ENCODE results near the gene ST6GALNAC1.

ST6GALNAC1 gene

DNA sequence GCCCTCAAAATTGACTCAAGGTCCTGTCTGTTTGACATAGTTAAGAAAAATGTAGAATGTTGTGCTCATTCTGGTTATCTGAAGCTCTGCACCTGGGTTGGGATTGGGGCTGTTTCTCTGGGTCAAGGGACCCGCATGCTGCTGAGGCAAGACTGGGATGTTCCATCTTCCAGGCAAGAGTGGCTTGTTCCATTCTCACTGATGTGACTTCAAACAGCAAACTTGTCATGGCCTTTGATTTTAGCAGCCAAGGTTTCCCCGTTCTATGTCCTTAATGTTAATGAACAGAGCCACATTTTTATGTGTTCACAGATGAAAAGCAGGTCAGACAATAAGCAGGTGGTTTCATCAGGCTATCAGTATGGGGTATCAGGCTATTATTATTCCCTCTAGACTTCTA, 25.7 kb downstream of the ST6GALNAC1 start:
- TF ChIP-seq GATA3 (IDR thresholded peaks at IDR 0.05; ENCODE audit: low read depth, low read length) (no peak), GATA2 (IDR thresholded peaks at IDR 0.05; ENCODE audit: low read depth, low read length) (no peak)

DNA sequence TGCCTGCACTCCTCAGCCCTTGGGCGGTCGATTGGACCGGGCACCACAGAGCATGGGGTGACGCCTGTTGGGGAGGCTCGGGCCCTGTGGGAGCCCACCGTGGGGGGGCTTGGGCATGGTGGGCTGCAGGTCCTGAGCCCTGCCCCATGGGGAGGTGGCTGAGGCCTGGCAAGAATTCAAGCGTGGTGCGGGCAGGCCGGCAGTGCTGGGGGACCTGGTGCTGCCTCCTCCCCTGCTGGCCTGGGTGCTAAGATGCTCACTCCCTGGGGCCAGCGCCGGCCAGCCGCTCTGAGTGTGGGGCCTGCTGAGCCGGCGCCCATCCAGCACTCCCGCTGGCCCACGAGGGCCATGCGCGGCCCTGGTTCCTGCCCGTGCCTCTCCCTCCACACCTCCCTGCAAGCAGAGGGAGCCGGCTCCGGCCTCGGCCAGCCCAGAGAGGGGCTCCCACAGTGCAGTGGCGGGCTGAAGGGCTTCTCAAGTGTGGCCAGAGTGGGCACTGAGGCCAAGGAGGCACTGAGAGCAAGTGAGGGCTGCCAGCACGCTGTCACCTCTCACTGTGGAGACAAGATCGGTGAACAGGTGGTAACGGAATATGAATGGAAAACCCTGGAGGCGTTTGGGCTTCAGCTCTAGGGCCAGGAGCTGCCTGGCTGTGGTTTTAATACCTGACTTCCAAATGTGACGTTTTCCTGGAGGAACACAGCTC, 28.5 kb downstream of the ST6GALNAC1 start:
- no peak for TF ChIP-seq GATA3 (IDR thresholded peaks at IDR 0.05; ENCODE audit: low read depth, low read length)
- no peak for TF ChIP-seq GATA2 (IDR thresholded peaks at IDR 0.05; ENCODE audit: low read depth, low read length)

DNA sequence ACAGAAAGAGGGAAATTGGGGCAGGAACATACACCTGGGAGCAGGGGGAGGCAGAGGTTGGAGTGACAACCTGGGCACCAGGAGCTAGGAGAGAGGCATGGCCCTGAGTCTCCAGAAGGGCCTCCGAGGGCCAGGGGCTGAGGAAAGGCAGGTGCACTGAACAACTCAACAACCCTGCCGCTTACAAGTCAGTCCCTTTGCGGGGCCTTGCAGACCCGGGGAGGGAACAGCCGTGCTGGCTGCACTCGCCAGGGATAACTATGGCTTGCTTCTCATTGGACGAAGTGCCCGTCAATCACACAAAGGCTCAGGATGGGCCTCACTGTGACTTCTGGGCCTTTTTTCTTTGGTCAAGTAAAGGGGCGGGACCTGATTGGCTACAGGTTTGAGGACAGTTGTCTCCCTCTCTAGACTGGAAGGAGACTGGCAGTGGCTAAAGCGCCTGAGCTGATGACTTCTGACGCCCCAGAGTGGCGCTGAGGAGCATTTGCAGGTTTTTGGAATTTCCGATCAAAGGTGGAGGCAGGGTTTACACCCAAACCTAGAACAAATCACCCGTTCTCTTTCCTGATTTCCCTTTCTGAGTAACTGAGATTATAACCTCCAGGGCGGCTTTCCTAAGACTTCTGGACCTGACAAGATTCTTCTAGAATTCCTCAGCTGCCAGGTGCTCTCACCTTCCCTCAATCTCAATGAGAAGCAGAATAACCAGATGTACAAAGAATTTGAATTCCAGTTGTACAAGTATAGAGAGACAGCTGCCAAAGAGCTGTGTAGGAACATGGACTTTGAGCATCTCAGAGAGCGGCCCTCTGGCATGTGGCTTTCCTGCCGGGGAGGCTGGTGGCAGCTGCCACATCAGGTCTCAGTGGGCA, 30.3 kb downstream of the ST6GALNAC1 start:
- TF ChIP-seq GATA3 (IDR thresholded peaks at IDR 0.05; ENCODE audit: low read depth, low read length) (no peak), GATA2 (IDR thresholded peaks at IDR 0.05; ENCODE audit: low read depth, low read length) (no peak)

DNA sequence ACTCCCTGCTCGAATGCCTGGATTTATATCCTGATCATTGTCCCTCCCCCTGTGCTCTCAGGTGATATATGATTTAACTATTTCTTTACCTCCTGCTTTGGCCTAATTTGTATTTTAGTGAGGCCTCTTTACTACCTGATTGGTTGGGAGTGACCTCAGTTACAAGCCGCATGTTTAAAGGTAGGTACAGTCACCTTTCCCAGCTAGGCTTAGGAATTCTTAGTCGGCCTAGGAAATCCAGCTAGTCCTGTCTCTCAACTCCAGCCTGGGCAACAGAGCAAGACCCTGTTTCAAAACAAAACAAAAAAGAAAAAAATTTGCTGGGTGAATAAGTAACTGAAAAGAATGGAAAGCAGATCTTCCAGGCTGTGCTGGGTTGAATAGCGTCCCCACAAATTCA, 31.1 kb downstream of the ST6GALNAC1 start:
- TF ChIP-seq GATA2 (IDR thresholded peaks at IDR 0.05; ENCODE audit: low read depth, low read length) (no peak), GATA3 (IDR thresholded peaks at IDR 0.05; ENCODE audit: low read depth, low read length) (no peak)

DNA sequence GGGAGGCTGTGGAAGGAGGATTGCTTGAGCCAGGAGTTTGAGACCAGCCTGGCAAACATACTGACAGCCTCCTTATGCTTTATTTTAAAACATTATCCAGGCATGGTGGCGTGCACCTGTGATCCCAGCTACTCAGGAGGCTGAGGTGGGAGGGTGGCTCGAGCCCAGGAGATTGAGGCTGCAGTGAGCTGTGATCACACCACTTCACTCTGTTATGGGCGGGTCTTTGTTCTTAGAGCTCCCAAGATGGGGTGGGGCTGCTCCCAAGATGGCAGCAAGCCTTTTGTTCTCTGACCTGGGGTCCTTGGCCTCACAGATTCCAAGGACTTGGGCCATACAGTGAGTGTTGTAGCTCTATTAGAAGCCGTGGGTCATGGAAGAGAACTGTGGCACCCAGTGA, 31.8 kb downstream of the ST6GALNAC1 start:
- TF ChIP-seq GATA2 (IDR thresholded peaks at IDR 0.05; ENCODE audit: low read depth, low read length) (no peak), GATA3 (IDR thresholded peaks at IDR 0.05; ENCODE audit: low read depth, low read length) (no peak)

DNA sequence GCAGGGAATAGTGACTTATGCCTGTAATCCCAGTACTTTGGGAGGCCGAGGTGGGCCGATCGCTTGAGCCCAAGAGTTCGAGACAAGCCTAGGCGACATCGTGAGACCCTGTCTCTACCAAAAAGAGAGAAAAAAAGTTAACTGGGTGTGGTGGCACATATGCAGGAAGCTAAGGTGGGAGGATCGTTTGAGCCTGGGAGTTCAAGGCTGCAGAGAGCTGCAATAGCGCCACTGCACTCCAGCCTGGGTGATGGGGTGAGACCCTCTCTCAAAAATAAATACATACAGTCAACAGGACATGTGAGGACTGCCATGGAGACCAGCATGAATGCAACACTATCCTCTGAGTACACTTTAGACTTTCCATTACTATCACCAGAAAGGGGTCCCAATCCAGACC, 42.5 kb downstream of the ST6GALNAC1 start:
- no peak for TF ChIP-seq GATA2 (IDR thresholded peaks at IDR 0.05; ENCODE audit: low read depth, low read length)
- TF ChIP-seq GATA3 (IDR thresholded peaks at IDR 0.05; ENCODE audit: low read depth, low read length), result no peak

DNA sequence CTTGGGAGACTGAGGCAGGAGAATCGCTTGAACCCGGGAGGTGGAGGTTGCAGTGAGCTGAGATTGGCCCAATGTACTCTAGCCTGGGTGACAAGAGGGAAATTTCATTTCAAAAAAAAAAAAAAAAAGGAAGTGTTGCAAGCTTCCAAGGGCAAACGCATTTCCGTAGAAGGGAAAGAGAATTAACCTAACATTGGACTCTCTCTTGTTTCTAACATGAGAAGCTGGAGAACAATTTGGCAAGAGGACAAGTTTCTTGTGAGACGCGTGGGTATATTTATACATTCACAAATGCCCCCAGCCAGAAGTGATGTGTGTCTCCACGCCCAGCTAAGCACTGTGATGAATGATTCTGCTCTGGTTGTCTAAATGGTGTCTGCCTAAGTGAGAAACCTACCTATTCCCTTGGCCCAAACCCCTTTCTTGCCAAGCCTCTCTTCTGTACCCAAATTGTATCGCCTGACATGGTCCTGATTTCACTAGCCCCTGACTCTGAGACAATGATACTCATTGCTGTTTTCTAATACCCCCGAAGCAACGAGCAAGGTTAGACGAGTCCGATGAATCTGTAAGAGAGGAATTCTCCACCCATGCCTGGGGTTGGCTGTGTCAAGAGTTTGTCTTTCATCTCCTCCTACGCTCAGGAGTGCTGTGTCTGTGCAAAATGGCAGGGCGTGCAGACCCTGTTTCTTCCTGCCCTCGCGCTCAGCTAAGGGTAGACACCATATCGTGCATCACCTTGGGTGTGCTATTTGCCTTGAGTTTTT, 43.7 kb downstream of the ST6GALNAC1 start:
- TF ChIP-seq GATA2 (IDR thresholded peaks at IDR 0.05; ENCODE audit: low read depth, low read length), result no peak
- TF ChIP-seq GATA3 (IDR thresholded peaks at IDR 0.05; ENCODE audit: low read depth, low read length), result no peak

DNA sequence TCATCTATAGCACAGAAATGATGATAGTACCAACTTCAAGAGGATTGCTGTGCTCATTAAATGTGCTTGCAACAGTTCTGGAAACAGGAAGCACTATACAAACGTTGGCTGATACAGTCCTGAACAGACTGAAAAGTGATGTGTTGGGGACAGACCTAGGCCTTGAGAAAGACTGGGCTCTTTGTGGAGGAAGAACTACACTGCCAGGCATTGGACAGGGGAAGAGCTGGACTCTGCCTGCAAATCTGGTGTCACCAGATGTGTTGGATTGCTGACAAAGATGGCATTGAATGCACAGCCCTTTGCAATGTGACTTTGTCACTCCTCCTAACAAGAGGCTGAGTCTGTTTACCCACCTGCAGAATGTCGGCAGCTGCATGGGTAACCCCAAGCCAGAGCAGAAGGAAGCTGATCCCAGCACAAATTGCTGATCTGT, 45.5 kb downstream of the ST6GALNAC1 start:
- TF ChIP-seq GATA2 (IDR thresholded peaks at IDR 0.05; ENCODE audit: low read depth, low read length), result no peak
- no peak for TF ChIP-seq GATA3 (IDR thresholded peaks at IDR 0.05; ENCODE audit: low read depth, low read length)

DNA sequence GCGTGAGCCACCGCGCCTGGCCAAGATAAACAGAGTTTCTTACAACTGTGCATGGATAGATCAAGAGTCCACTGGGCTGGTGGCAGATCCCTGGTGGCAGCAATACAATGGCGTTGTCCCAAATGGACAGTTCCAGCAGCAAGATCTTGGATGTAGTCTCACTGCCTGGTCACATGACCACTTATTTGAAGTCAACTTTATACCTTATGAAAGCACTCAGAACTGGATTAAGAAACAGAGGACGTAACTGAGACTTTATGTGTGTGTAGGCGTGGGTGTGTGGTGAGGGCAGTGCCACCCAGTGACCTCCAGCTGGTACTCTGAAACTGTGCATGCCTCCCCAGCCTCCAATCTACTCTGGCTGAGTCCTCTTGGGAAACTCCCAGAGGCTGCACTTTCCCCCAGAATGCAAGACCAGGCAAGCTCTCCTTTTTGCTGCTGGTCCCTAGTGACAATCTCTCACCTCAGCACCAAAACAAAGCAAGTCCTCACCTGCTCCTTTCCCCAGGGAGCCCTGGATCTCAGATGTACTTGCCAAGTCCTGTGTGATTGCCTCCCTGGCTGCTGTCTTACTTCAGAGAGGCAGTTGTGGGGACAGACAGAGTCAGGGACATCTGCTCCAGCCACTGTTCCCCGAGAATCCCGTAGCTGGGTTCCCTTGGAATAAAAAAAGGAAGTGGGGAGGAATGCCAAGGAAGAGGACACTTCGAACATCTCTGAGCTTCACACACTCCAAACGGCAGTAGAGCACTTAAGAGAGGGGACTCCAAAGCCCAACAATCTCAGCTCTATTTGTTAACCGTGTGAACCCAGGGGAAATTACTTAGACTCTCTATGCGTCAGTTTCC, 46.2 kb downstream of the ST6GALNAC1 start:
- TF ChIP-seq GATA3 (IDR thresholded peaks at IDR 0.05; ENCODE audit: low read depth, low read length) (no peak), GATA2 (IDR thresholded peaks at IDR 0.05; ENCODE audit: low read depth, low read length) (no peak)

DNA sequence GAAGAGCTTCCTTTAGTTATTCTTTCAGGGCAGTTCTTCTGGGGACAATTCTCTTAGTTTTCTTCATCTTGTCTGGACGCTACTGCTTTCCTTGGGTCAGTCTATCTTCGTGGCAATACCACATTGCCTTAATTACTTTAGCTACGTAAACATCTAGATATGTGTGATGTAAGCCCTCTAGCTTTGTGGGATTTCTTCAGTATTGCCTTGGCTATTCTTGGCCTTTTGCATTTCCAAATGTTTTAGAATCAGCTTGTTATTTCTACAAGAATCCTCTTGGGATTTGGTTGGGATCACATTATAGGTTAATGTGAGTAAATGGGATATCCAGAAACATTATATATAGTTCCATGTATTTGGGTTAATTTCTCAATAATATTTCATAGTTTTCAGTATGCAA, 48.9 kb downstream of the ST6GALNAC1 start:
- no peak for TF ChIP-seq GATA3 (IDR thresholded peaks at IDR 0.05; ENCODE audit: low read depth, low read length)
- no peak for TF ChIP-seq GATA2 (IDR thresholded peaks at IDR 0.05; ENCODE audit: low read depth, low read length)

DNA sequence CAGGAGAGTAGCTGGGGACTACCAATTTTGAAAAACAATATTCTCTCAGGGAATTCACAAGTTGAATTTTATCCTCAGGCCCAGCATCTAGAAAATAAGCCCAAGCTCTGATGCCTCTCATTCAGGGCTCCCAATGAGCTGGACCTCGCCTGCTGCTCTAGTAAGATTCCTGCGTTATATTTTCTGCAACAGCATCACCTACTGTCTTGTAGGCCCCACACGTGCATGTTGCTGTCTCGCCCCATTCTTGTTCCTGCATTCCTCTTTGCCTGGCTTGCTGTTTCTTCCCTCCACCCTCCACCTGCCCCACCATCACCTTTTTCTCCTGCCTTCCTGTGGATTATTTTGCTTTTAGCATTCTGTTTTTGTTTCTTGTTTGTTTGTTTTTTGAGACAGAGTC, 49.6 kb downstream of the ST6GALNAC1 start:
- no peak for TF ChIP-seq GATA2 (IDR thresholded peaks at IDR 0.05; ENCODE audit: low read depth, low read length)
- no peak for TF ChIP-seq GATA3 (IDR thresholded peaks at IDR 0.05; ENCODE audit: low read depth, low read length)

DNA sequence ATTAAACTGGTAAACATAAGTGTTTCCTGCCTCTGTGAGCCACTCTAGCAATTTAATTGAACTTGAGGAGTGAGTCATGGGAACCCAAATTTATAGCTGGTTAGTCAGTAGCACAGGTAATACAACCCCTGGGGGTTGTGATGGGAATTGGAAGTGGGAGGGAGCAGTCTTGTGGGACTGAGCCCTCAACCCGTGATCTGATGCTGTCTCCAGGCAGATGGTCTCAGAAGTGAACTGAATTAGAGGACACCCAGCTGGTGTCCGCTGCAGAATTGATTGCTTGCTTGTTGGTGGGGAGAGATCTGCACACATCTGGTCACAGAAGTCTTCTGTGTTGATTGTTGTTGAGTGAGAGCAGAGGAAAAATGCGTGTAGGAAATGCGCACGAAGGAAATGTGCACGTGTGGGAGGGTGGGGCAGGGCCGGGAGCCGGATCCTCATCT, 50.2 kb downstream of the ST6GALNAC1 start:
- TF ChIP-seq GATA2 (IDR thresholded peaks at IDR 0.05; ENCODE audit: low read depth, low read length) (no peak), GATA3 (IDR thresholded peaks at IDR 0.05; ENCODE audit: low read depth, low read length) (no peak)

DNA sequence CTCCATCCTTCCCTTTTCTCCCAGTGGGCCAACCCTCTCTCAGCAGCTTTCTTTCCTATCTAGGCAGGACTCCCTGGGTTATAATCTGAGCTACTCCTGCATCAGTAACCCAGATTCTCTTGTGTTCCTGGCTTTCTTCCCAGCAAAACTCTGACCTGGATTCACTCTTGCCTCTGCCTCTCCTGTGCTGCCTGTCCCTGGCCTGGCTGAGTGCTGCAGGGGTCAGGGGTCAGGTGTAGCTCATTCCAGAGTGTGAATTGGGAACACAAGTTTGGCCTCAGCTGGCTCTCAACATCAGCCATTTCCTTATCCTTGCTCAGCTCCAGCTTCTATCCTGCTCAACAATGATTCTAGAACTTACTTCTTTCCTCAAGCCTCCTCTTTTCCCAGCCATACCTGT, 55.4 kb downstream of the ST6GALNAC1 start:
- no peak for TF ChIP-seq GATA3 (IDR thresholded peaks at IDR 0.05; ENCODE audit: low read depth, low read length)
- no peak for TF ChIP-seq GATA2 (IDR thresholded peaks at IDR 0.05; ENCODE audit: low read depth, low read length)
